Hematopoietic multipotent progenitor cell treated with erythropoietin and hydrocortisone succinate and interleukin-3 and kit ligand, for 8 days (in vitro differentiated cells): ENCODE measurements around the gene STIP1.

Experiments used
- DNase-seq: peaks from one replicate; pipeline ENCODE4 v3.0.0-alpha.2; 2015

Gene STIP1

GRCh38 chr11:64203421-64204079, 17.6 kb downstream of the STIP1 start:
- DNase-seq, result no peak

- no peak for DNase-seq
These were observed 18.1 kb downstream of the STIP1 start for GRCh38 chr11:64204080-64204440.

- DNase-seq, result peak; percentile 99
These were observed 18.6 kb downstream of the STIP1 start for GRCh38 chr11:64204464-64204989.

- DNase-seq, result peak; percentile 88
These were observed 20.7 kb downstream of the STIP1 start, which contains the start of gene FERMT3 for GRCh38 chr11:64206457-64207255. FERMT3 (plus strand) TSS chr11:64206721; CDS start chr11:64207365, 644 bp downstream.

- DNase-seq, result peak; percentile 90
These were observed 21.5 kb downstream of the STIP1 start for GRCh38 chr11:64207256-64208085.

- no peak for DNase-seq
These were observed 22.3 kb downstream of the STIP1 start for GRCh38 chr11:64208086-64208795.

- no peak for DNase-seq
These were observed 23.0 kb downstream of the STIP1 start for GRCh38 chr11:64208796-64209562.

- DNase-seq, result no peak
These were observed 23.5 kb downstream of the STIP1 start for GRCh38 chr11:64209563-64209843.

- DNase-seq, result no peak
These were observed 24.5 kb downstream of the STIP1 start for GRCh38 chr11:64210301-64211020.

GRCh38 chr11:64211181-64211872, 25.4 kb downstream of the STIP1 start:
- no peak for DNase-seq

- no peak for DNase-seq
These were observed 30.9 kb downstream of the STIP1 start for GRCh38 chr11:64216879-64217278.

- DNase-seq, result no peak
These were observed 32.8 kb downstream of the STIP1 start for GRCh38 chr11:64218628-64219353.

GRCh38 chr11:64219354-64219684, 33.3 kb downstream of the STIP1 start:
- DNase-seq, result no peak

- DNase-seq, result no peak
These were observed 33.8 kb downstream of the STIP1 start for GRCh38 chr11:64219755-64220154.

GRCh38 chr11:64220271-64220670, 34.3 kb downstream of the STIP1 start:
- DNase-seq, result no peak

GRCh38 chr11:64220798-64221197, 34.8 kb downstream of the STIP1 start:
- no peak for DNase-seq

- DNase-seq, result no peak
These were observed 36.7 kb downstream of the STIP1 start for GRCh38 chr11:64222651-64223000.

GRCh38 chr11:64223001-64223651, 37.2 kb downstream of the STIP1 start:
- DNase-seq, result no peak

- DNase-seq, result peak; percentile 5
These were observed 38.4 kb downstream of the STIP1 start for GRCh38 chr11:64224151-64224890.
